ENCODE measurements around the gene PIGU. TPM values are rescaled to one million over a fixed set of nuclear protein-coding genes. Genes with fewer than 3 reads are reported as not detected.

Gene PIGU
- total RNA-seq, 2 donors from 2014 or later: 20.7 to 25.2 TPM

GRCh38 chr20:34558320-34559218, 118.3 kb downstream of the PIGU start, which contains the start of gene MAP1LC3A:
MAP1LC3A (plus strand) TSS chr20:34558718; CDS start chr20:34558869, 151 bp downstream.
- H3K4me3 Mint-ChIP-seq: peak within 1 kb of the TSS; percentile 89 to 96
- peak within 1 kb of the TSS; percentile 90 for H3K27ac Mint-ChIP-seq
- peaks cover 0 to 3% of the 10 kb centered on the region in 2 donors for H3K36me3 Mint-ChIP-seq (ENCODE audit: insufficient read depth in 2 of 2)
- no peaks in the 10 kb centered on the region for H3K9me3 Mint-ChIP-seq
- DNase-seq: peak; percentile 91 to 95
- peak; percentile 89 to 92 for ATAC-seq (replicated peaks in 1 of 2)
- H3K27me3 Mint-ChIP-seq (ENCODE audit: low read depth): no peaks in the 10 kb centered on the region
- peaks cover 15% of the 10 kb centered on the region for H3K4me1 Mint-ChIP-seq (ENCODE audit: low read depth)

- Mint-ChIP-seq H3K27ac (peak overlapping the region; percentile 90), H3K27me3 (ENCODE audit: low read depth) (no peaks in the 10 kb centered on the region), H3K36me3 (ENCODE audit: insufficient read depth in 2 of 2) (peaks cover 0 to 3% of the 10 kb centered on the region in 2 donors), H3K9me3 (no peaks in the 10 kb centered on the region), H3K4me3 (peak overlapping the region; percentile 89 to 96), H3K4me1 (ENCODE audit: low read depth) (peaks cover 15% of the 10 kb centered on the region)
- ATAC-seq (replicated peaks in 1 of 2): no peak
- no peak for DNase-seq
These were observed 119.0 kb downstream of the PIGU start for GRCh38 chr20:34557936-34558319.

DNA sequence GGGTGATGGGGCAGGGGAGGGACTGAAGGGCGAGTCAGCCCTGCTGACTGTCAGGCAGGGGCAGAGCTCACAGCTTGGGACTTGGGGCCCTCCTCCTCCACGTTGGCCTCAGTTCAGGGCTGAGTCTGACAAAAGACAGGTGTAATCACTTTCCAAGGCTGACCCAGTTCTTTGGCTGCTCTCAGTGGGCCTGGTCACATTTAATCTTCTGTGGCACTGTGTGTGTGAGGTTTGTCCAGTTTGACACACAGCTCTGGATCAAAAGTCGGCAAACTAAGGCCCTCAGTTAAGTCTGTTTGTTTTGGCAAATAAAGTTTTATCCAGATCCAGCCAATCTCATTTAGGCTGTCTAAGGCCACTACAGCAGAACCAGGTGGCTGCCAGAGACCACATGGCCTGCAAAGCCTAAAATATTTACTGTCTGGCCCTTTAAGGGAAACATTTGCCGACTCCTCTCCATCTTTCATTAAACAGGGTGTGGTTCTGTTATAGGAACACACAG, 123.5 kb downstream of the PIGU start:
- Mint-ChIP-seq H3K9me3 (no peaks in the 10 kb centered on the region), H3K27ac (no peak overlapping the region), H3K27me3 (ENCODE audit: low read depth) (no peaks in the 10 kb centered on the region), H3K4me3 (no peak overlapping the region), H3K36me3 (ENCODE audit: insufficient read depth in 2 of 2) (peaks cover 0 to 3% of the 10 kb centered on the region in 2 donors), H3K4me1 (ENCODE audit: low read depth) (peaks cover 15% of the 10 kb centered on the region)
- ATAC-seq (replicated peaks in 1 of 2) (no peak), DNase-seq (no peak)

DNA sequence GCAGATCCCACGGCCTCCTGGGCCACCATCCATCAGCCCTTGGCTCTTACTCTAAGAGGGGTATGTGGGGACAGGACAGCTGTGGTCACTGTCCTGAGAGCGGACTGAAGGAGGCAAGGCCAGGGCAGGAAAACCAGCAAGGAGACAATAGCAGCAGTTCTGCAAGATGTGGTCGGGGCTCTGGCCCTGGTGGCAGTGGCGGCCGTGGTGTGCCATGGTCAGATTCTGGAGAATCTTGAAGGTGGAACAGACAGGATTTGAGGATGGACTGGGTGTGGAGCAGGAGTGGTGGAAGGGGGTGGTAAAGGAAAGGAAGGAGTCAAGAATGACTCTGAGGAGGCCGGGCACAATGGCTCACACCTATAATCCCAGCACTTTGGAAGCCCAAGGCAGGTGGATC, 124.3 kb downstream of the PIGU start:
- ATAC-seq (replicated peaks in 1 of 2): no peak
- H3K4me3 Mint-ChIP-seq: no peak overlapping the region
- no peaks in the 10 kb centered on the region for H3K36me3 Mint-ChIP-seq (ENCODE audit: insufficient read depth in 2 of 2)
- H3K27me3 Mint-ChIP-seq (ENCODE audit: low read depth): no peaks in the 10 kb centered on the region
- peaks cover 7% of the 10 kb centered on the region for H3K4me1 Mint-ChIP-seq (ENCODE audit: low read depth)
- no peak overlapping the region for H3K27ac Mint-ChIP-seq
- no peaks in the 10 kb centered on the region for H3K9me3 Mint-ChIP-seq
- DNase-seq: no peak

DNA sequence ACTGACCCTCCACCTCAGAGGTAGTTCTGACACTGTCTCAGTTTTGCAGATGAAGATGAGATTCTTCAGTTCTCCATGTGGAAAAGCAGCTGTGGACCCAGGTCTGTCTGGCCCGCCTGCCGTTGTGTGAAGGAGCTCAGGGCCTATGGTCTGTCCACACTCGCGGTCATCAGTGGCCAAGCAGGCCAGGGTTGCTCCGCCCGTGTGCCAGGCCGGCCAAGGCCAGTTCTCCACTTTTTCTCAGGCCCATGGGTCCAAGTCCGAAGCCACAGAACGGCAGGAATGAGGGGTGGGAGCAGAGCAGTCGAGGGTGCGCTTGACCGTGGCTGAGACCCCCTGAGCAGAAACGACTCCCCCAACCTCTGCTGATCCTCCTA, 127.0 kb downstream of the PIGU start:
- H3K4me3 Mint-ChIP-seq: no peak overlapping the region
- H3K36me3 Mint-ChIP-seq (ENCODE audit: insufficient read depth in 2 of 2): no peaks in the 10 kb centered on the region
- no peak overlapping the region for H3K27ac Mint-ChIP-seq
- ATAC-seq (replicated peaks in 1 of 2) (no peak), DNase-seq (no peak)
- no peaks in the 10 kb centered on the region for H3K27me3 Mint-ChIP-seq (ENCODE audit: low read depth)
- H3K9me3 Mint-ChIP-seq: no peaks in the 10 kb centered on the region
- H3K4me1 Mint-ChIP-seq (ENCODE audit: low read depth): no peaks in the 10 kb centered on the region

- no peak overlapping the region for H3K27ac Mint-ChIP-seq
- H3K9me3 Mint-ChIP-seq: no peaks in the 10 kb centered on the region
- no peak overlapping the region for H3K4me3 Mint-ChIP-seq
- no peaks in the 10 kb centered on the region for H3K36me3 Mint-ChIP-seq (ENCODE audit: insufficient read depth in 2 of 2)
- no peaks in the 10 kb centered on the region for H3K27me3 Mint-ChIP-seq (ENCODE audit: low read depth)
- peaks cover 5% of the 10 kb centered on the region for H3K4me1 Mint-ChIP-seq (ENCODE audit: low read depth)
- DNase-seq (no peak), ATAC-seq (replicated peaks in 1 of 2) (no peak)
These were observed 127.5 kb downstream of the PIGU start for GRCh38 chr20:34549291-34549928.

DNA sequence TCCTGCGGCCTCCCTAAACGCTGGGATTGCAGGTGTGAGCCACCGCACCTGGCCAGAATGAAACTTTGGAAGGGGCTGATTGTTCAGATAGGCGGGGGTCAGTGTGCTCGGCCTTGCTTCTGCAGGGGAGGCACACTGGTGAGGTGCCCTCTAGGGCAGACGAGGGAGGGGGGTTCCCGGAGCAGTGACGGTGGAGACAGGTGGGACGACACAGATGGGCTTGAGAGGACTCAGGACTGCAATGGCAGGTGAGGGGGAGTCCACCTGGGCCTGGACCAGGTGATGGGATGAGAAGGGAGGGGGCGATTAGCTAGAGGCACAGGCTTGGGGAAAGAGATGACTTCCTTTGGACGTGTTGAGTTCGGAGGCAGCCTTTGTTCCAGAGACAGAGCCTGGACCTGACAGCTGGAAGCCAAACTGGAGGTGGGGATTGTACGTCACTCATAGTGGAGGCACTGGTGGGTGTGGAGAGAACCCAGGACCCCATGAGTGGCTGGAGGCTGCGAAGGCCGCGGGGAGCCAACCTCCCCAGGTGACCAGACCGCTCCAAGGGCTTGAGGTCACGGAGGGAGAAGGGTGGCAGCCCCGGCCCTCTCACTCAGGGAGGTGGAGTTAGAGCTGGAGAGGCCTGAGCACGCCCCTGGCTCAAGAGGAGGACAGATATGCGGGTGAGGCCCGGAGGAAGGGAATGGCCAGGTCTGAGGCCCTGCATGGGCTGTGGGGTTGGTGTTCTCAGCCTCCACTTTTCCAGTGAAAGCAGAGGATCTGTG, 128.9 kb downstream of the PIGU start:
- H3K4me1 Mint-ChIP-seq (ENCODE audit: low read depth): peaks cover 16% of the 10 kb centered on the region
- H3K27ac Mint-ChIP-seq: no peak overlapping the region
- H3K27me3 Mint-ChIP-seq (ENCODE audit: low read depth): no peaks in the 10 kb centered on the region
- DNase-seq: no peak
- no peaks in the 10 kb centered on the region for H3K36me3 Mint-ChIP-seq (ENCODE audit: insufficient read depth in 2 of 2)
- ATAC-seq (replicated peaks in 1 of 2): no peak
- H3K9me3 Mint-ChIP-seq: no peaks in the 10 kb centered on the region
- no peak overlapping the region for H3K4me3 Mint-ChIP-seq

DNA sequence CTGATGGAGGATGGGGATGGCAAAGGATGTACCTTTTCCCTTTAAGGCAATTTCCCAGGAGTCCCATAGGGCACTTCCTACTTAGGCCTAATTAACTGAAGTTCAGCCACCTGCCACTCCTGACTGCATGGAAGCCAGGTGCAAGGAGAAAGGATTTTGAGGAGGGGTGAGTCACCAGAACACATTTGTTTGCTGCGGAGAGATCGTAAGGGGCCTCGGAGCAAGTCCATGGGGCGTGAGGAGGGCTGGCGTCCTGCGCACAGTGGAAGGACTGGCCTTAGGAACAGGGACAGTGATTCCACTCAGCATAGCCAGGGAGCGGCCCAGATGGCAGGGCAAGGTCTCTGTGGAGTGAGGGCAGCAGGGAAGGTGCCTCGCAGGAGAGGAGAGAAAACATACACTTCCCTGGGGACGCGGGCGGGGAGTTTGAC, 130.1 kb downstream of the PIGU start:
- no peaks in the 10 kb centered on the region for H3K36me3 Mint-ChIP-seq (ENCODE audit: insufficient read depth in 2 of 2)
- DNase-seq (no peak), ATAC-seq (replicated peaks in 1 of 2) (no peak)
- H3K27ac Mint-ChIP-seq: no peak overlapping the region
- H3K9me3 Mint-ChIP-seq: no peaks in the 10 kb centered on the region
- no peak overlapping the region for H3K4me3 Mint-ChIP-seq
- H3K27me3 Mint-ChIP-seq (ENCODE audit: low read depth): no peaks in the 10 kb centered on the region
- H3K4me1 Mint-ChIP-seq (ENCODE audit: low read depth): peaks cover 16% of the 10 kb centered on the region

GRCh38 chr20:34544109-34544796, 132.6 kb downstream of the PIGU start:
- H3K4me3 Mint-ChIP-seq: peak overlapping the region; percentile 6 to 52
- H3K9me3 Mint-ChIP-seq: no peaks in the 10 kb centered on the region
- H3K27ac Mint-ChIP-seq: no peak overlapping the region
- DNase-seq: peak in 1 of 2 donors; percentile 14
- peaks cover 4 to 9% of the 10 kb centered on the region in 2 donors for H3K36me3 Mint-ChIP-seq (ENCODE audit: insufficient read depth in 2 of 2)
- ATAC-seq (replicated peaks in 1 of 2): peak; percentile 62 to 72
- no peaks in the 10 kb centered on the region for H3K27me3 Mint-ChIP-seq (ENCODE audit: low read depth)
- peaks cover 27% of the 10 kb centered on the region for H3K4me1 Mint-ChIP-seq (ENCODE audit: low read depth)

DNA sequence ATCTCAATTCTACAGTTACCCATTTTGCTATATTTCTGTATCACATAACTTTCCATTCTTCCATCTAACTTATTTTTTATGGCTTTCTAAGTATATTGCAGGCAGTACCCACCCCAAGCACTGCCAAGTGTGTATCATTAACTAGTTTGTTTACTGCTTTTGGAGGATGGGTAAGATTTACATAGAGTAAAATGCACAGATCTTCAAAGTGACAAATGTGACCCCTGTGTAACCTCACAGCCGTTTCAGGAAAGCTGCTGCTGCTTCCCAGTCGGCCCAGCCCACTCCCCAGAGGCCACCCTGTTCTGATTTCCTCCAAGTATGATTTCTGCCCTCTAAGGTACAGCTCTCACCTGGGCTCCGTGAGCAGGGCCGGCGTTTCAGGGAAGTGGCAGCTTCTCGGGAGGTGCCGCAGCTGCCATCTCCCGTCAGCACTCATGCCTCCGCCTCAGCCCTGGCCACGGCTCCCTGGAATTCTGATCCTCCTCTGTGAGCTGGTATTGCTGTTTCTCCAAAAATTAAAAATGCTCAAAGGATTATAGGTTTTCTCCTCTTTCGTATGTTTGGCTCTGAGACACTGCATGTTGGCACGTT, 133.3 kb downstream of the PIGU start:
- H3K27ac Mint-ChIP-seq: no peak overlapping the region
- H3K9me3 Mint-ChIP-seq: no peaks in the 10 kb centered on the region
- H3K27me3 Mint-ChIP-seq (ENCODE audit: low read depth): no peaks in the 10 kb centered on the region
- DNase-seq (no peak), ATAC-seq (replicated peaks in 1 of 2) (no peak)
- peaks cover 27% of the 10 kb centered on the region for H3K4me1 Mint-ChIP-seq (ENCODE audit: low read depth)
- peak overlapping the region in 1 of 2 donors; percentile 6 for H3K4me3 Mint-ChIP-seq
- H3K36me3 Mint-ChIP-seq (ENCODE audit: insufficient read depth in 2 of 2): peaks cover 4 to 9% of the 10 kb centered on the region in 2 donors

DNA sequence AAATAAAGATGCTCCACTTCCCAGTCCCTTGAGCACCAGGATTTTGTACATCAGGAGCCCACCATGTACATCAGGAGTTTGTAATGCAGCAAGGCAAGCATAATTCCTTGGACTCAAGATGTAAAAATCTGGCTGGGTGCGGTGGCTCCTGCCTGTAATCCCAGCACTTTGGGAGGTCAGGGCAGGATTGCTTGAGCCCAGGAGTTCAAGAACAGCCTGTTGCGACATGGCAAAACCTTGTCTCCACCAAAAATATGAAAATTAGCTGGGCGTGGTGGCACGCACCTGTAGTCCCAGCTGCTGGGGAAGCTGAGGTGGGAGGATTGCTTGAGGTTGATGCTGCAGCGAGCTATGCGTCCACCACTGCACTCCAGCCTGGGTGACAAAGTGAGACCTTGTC, 134.5 kb downstream of the PIGU start:
- DNase-seq: no peak
- Mint-ChIP-seq H3K4me3 (no peak overlapping the region), H3K27ac (no peak overlapping the region), H3K4me1 (ENCODE audit: low read depth) (peaks cover 27% of the 10 kb centered on the region), H3K27me3 (ENCODE audit: low read depth) (no peaks in the 10 kb centered on the region), H3K9me3 (no peaks in the 10 kb centered on the region), H3K36me3 (ENCODE audit: insufficient read depth in 2 of 2) (peaks cover 4 to 9% of the 10 kb centered on the region in 2 donors)
- ATAC-seq (replicated peaks in 1 of 2): no peak

- ATAC-seq (replicated peaks in 1 of 2): no peak
- Mint-ChIP-seq H3K4me3 (no peak overlapping the region), H3K27me3 (ENCODE audit: low read depth) (no peaks in the 10 kb centered on the region), H3K27ac (peak overlapping the region; percentile 99), H3K36me3 (ENCODE audit: insufficient read depth in 2 of 2) (peaks cover 4 to 14% of the 10 kb centered on the region in 2 donors), H3K9me3 (no peaks in the 10 kb centered on the region), H3K4me1 (ENCODE audit: low read depth) (peaks cover 27% of the 10 kb centered on the region)
- DNase-seq: no peak
These were observed 135.0 kb downstream of the PIGU start for GRCh38 chr20:34541917-34542316.

Measured in activated T-cell treated with anti-CD3 and anti-CD28 coated beads, Interleukin-2, amount 50 U/mL, for 72 hours (primary cell).